ENCODE results near the gene ZNF746.

DNA sequence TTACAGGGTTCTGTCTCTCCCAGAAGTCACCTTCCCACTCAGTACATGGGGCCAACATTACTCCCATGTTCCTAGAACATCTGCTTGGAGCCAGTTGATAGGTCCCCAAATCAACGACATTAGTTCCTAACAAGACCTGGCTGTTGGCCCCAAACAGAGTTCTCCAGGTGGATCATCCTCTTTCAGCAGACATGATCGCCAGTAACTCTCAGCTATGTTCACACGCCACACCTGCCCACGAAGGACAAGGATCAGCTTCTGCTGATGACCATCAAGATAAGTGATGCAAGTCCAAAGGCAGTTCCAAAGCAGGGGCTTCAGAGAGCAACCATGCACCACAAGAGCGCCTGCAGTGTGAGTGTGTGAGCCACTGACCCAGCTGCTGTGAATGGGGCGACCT lies 47.7 kb downstream of the ZNF746 start:
- TF ChIP-seq, protein P1, sequence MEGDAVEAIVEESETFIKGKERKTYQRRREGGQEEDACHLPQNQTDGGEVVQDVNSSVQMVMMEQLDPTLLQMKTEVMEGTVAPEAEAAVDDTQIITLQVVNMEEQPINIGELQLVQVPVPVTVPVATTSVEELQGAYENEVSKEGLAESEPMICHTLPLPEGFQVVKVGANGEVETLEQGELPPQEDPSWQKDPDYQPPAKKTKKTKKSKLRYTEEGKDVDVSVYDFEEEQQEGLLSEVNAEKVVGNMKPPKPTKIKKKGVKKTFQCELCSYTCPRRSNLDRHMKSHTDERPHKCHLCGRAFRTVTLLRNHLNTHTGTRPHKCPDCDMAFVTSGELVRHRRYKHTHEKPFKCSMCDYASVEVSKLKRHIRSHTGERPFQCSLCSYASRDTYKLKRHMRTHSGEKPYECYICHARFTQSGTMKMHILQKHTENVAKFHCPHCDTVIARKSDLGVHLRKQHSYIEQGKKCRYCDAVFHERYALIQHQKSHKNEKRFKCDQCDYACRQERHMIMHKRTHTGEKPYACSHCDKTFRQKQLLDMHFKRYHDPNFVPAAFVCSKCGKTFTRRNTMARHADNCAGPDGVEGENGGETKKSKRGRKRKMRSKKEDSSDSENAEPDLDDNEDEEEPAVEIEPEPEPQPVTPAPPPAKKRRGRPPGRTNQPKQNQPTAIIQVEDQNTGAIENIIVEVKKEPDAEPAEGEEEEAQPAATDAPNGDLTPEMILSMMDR (optimal IDR thresholded peaks at IDR 0.05 in 1 of 3, IDR thresholded peaks at IDR 0.05 in 1 of 3, conservative IDR thresholded peaks at IDR 0.05 in 1 of 3; ENCODE audit: extremely low read depth in 1 of 3, insufficient read depth in 2 of 3, low read length in 3 of 3): no peak
- TF ChIP-seq EZH2 (IDR thresholded peaks at IDR 0.05; ENCODE audit: low read length): no peak

Measured in keratinocyte (primary cell).